ENCODE results near the gene OR51E1.

- TF ChIP-seq CTCF (IDR thresholded peaks at IDR 0.05 in 8 of 11, conservative IDR thresholded peaks at IDR 0.05 in 3 of 11), result no peak
- TF ChIP-seq POLR2AphosphoS5 (IDR thresholded peaks at IDR 0.05), result no peak
These were observed 33.4 kb upstream of the OR51E1 start for GRCh38 chr11:4610258-4610935.
